GM19468 (cell line): ENCODE data around the gene SLC12A7.
"Not testable (repeated sequence)": the region's sequence is repeated elsewhere in the genome, so short reads cannot be mapped to it uniquely, and the experiment has no call there.

ENCODE experiments used
- ATAC-seq: cut with Tn5 transposase; IDR thresholded peaks from one replicate; pipeline ENCODE4 v1.9.1; 2021; ENCODE audit warnings: mild to moderate bottlenecking, moderate library complexity, moderate number of reproducible peaks; ENCODE audit not compliant: unreplicated experiment; ENCODE audit errors: extremely low read depth

Gene SLC12A7

DNA sequence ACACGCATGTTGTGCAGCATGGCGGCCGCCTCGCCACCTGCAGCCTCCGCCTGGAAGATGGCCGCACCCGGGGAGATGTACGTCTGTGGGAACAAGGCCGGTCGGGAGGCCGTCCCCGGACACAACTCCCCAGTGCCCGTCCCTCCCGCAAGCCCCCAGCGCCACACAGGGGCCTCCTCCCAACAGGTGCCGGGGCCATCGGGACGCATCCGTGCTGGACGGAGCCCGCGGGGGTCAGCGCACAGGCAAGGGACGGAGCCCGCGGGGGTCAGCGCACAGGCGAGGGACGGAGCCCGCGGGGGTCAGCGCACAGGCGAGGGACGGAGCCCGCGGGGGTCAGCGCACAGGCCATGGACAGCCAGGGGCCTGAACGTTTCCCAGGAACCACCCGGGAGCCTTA, 26.5 kb downstream of the SLC12A7 start:
- ATAC-seq, result no peak

GRCh38 chr5:1083823-1084605, 27.8 kb downstream of the SLC12A7 start:
- no peak for ATAC-seq

DNA sequence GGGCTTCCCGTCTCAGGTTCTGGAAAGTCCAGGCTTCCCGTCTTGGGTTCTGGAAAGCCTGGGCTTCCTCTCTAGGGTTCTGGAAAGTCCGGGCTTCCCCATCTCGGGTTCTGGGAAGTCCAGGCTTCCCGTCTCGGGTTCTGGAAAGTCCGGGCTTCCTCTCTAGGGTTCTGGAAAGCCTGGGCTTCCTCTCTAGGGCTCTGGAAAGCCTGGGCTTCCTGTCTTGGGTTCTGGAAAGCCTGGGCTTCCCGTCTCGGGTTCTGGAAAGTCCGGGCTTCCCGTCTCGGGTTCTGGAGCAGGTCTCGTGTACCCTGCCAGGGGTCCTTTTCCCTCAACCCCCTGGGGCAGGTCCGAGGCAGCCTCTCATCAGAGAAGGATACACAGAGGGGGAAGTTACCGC, 28.8 kb downstream of the SLC12A7 start:
- not testable (repeated sequence) for ATAC-seq

DNA sequence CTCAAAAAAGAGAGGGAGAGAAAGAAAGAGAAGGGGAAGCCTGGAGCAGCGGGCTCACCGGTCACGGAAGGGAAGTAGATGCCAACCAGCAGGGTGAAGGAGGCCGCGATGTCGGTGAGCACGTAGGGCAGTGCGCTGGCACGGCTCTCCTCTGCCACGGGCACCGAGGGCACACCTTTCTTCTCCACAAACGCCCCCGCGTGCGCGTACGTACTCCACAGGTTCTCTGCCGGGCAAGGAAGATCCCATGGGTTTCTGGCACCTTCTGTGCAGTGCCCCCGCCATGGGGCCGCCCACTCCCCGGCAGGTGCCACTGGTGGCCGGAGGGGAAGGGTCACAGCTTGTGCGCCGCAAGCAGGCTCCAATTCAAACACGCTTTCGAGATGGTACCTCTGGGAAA, 30.3 kb downstream of the SLC12A7 start:
- ATAC-seq, result no peak

GRCh38 chr5:1080432-1080831, 31.4 kb downstream of the SLC12A7 start:
- no peak for ATAC-seq

DNA sequence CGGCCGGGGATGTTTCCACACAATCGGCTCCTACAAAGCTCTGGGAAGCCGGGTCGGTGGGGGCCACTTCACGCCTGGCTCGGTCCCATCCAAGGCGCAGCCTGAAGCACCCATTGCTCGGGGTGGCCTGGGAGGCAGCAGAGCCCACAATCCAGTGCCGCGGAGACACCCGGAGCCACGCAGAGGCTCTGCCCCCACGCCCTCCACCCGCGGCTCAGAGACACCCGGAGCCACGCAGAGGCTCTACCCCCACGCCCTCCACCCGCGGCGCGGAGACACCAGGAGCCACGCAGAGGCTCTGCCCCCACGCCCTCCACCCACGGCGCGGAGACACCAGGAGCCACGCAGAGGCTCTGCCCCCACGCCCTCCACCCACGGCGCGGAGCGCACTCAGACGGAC, 31.9 kb downstream of the SLC12A7 start:
- no peak for ATAC-seq

GRCh38 chr5:1079486-1079885, 32.4 kb downstream of the SLC12A7 start:
- no peak for ATAC-seq

- ATAC-seq, result no peak
These were observed 33.0 kb downstream of the SLC12A7 start for GRCh38 chr5:1078851-1079250.

DNA sequence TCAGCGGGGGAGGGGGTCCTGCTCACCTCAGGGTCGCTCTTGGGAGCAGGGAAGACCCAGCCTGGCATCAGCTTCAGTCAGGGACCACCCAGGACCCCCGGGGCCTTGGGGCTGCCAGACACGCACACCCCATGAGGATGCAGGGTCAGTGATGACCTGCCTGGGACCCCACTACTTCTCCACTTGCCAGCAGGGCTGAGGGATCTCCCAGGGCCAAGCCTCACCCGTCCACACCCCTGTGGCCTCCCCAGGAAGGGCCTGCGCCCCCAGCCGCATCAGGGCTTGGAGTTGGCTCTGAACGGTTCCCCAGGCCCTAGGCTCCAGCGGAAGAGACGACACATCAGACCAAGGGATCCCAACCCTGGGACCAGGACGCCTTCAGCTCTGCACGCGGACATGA, 33.7 kb downstream of the SLC12A7 start:
- ATAC-seq, result no peak

DNA sequence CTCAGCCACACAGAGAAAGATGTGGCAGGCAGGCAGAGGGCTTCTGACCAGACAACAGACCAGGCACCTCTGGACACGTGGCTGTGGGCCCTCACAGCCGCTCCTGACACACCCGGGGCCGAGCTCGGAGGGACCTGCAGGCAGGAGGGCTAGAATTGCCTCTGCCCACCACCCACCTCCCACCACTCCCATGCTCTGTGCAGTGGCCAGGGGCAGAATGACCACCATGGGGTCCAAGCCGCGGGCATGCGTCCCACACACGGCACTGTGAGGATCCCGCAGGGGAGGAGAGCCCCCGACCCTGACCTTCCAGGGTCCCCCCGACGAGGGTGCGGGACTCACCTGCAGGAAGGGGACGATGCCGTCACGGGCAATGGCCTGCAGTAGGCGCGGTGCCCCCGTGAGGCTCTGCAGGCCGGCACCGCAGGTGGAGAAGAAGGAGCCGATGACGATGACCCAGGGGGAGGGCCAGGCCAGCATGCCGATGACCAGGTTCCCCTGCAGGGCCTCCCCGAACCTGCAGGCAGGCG, 34.3 kb downstream of the SLC12A7 start:
- ATAC-seq, result no peak

GRCh38 chr5:1077026-1077425, 34.8 kb downstream of the SLC12A7 start:
- ATAC-seq, result no peak

- no peak for ATAC-seq
These were observed 35.5 kb downstream of the SLC12A7 start for GRCh38 chr5:1076406-1076805.

GRCh38 chr5:1075931-1076330, 35.9 kb downstream of the SLC12A7 start:
- ATAC-seq, result no peak

GRCh38 chr5:1075555-1075881, 36.3 kb downstream of the SLC12A7 start:
- ATAC-seq, result no peak

GRCh38 chr5:1074816-1075554, 36.9 kb downstream of the SLC12A7 start:
- no peak for ATAC-seq

DNA sequence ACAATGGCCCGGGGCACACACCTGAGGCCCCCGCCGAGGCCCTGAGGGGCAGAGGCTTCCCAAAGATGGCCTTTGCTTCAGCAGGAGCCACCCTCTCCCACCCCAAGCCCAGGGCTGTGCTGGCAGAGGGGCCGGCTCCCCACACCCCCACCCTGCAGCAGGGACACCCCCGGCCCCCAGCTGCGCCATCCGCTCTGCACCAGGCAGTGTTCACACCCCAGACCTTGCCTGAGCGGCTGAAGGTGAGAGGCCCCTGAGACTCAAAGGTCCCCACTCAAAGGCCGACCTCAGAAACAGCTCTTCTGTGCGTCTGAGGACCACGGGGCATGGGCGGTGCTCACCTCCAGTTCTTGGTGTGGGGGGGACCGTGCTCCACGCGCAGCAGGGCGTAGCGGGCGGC, 37.6 kb downstream of the SLC12A7 start:
- ATAC-seq, result no peak

- no peak for ATAC-seq
These were observed 38.4 kb downstream of the SLC12A7 start for GRCh38 chr5:1073239-1074102.

DNA sequence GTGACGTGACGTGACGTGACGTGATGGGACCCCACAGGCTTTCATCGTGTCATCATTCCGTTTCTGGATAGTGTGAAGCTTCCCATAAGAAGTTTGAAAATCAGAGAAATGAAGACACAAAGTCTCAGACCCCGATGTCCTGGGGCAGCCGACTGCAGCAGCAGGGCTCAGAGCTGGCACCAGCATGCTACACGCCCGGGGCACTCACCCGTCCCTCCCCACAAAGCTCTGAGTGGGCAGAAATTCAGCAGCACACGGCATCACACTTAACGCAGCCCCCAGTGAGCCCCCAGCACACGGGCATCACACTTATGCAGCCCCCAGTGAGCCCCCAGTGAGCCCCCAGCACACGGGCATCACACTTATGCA, 42.2 kb downstream of the SLC12A7 start:
- no peak for ATAC-seq

GRCh38 chr5:1068895-1069719, 42.8 kb downstream of the SLC12A7 start:
- no peak for ATAC-seq
